HepG2 (cell line): ENCODE results near the gene GDE1. TPM values are rescaled to one million over a fixed set of nuclear protein-coding genes. Genes with fewer than 3 reads are reported as not detected.
A peak's percentile ranks its signal among the peaks of the same experiment; 100 is the strongest.

Source experiments
- ATAC-seq: fragments of 200-7000 bp; cut with Tn5 transposase; 3 replicates; pipeline ENCODE4 v1.9.1; 2020; ENCODE audit warnings: mild to moderate bottlenecking, moderate library complexity
- Bru-seq: library from RNA; stranded (reverse); fragments of 400-500 nt; gene quantifications from one replicate; lab custom pipeline; 2021; lab: Mats Ljungman, UMichigan
- BruChase-seq, 2 experiments: library from RNA; stranded (reverse); fragments of 400-500 nt; gene quantifications; one replicate each; lab custom pipeline; 2021; lab: Mats Ljungman, UMichigan
- BruUV-seq: library from RNA; stranded (reverse); fragments of 400-500 nt; replicated peaks from 2 replicates; lab custom pipeline; 2021; lab: Mats Ljungman, UMichigan
- CTCF ChIA-PET: fragments of 300-600 bp; formaldehyde crosslinking; extraction: SDS; loops from one replicate; lab custom pipeline; 2021; ENCODE audit warnings: low total read pairs, inconsistent platforms, low intra/inter-chr PET ratio; lab: Yijun Ruan, JAX
- POLR2A ChIA-PET: fragments of 350-600 bp; sonication (Branson Sonifier 250); formaldehyde crosslinking; loops from one replicate; lab custom pipeline; 2020; ENCODE audit warnings: antibody characterized with exemption, inconsistent platforms; lab: Yijun Ruan, JAX
- DNase-seq: peaks from one replicate; pipeline ENCODE4 v3.0.0-alpha.2; 2015; ENCODE audit warnings: low spot score
- FAIRE-seq: peaks from 3 replicates; lab custom pipeline; 2011; peaks lifted over from hg19 to GRCh38; lab: Jason Lieb, UNC
- H2AFZ ChIP-seq: one replicate; pipeline ENCODE4 v1.6.1; 2011; ENCODE audit warnings: low read length, inconsistent platforms
- H3K27ac ChIP-seq: fragments of 300-600 bp; 3 replicates; pipeline ENCODE4 v1.8.0; 2011; ENCODE audit warnings: mixed run types, mild to moderate bottlenecking, mixed read lengths, low read length, inconsistent platforms; ENCODE audit not compliant: insufficient read depth; ENCODE audit errors: extremely low read length
- H3K27me3 ChIP-seq, 2 experiments: fragments of 200-600 bp in 1 of 2; 2 replicates in 1 of 2; 3 replicates in 1 of 2; pipeline versions ENCODE4 v1.6.0 to v1.8.0; 2011; ENCODE audit warnings: low read length in 2 of 2, mild to moderate bottlenecking in 2 of 2, moderate library complexity in 2 of 2, inconsistent platforms in 1 of 2; ENCODE audit not compliant: insufficient read depth in 2 of 2, control insufficient read depth in 1 of 2
- H3K36me3 ChIP-seq, 2 experiments: fragments of 200-600 bp in 1 of 2; replicated peaks in 1 of 2; 2 replicates in 1 of 2; 3 replicates in 1 of 2; pipeline versions ENCODE4 v1.5.1 to v1.8.0; 2011; ENCODE audit warnings: low read length in 2 of 2, inconsistent platforms in 1 of 2; ENCODE audit not compliant: insufficient read depth in 2 of 2, control insufficient read depth in 1 of 2
- H3K4me1 ChIP-seq: 2 replicates; pipeline ENCODE4 v1.5.1; 2012; ENCODE audit warnings: low read length, inconsistent platforms; ENCODE audit not compliant: insufficient read depth
- H3K4me2 ChIP-seq: 2 replicates; pipeline ENCODE4 v1.6.0; 2011; ENCODE audit warnings: low read depth, low read length, inconsistent platforms
- H3K4me3 ChIP-seq, 3 experiments: fragments of 200-600 bp in 1 of 3; sonication (generic), shearing (Covaris generic) in 1 of 3; replicated peaks in 1 of 3; 2 replicates each; pipeline ENCODE4 v1.5.1; 2011 to 2016; ENCODE audit warnings: low read length in 3 of 3, inconsistent platforms in 2 of 3, low read depth in 2 of 3, mild to moderate bottlenecking in 2 of 3, control low read depth in 1 of 3, mixed read lengths in 1 of 3; ENCODE audit not compliant: insufficient read depth in 1 of 3
- H3K79me2 ChIP-seq: one replicate; pipeline ENCODE4 v1.6.1; 2011; ENCODE audit warnings: low read length, inconsistent platforms; ENCODE audit not compliant: insufficient read depth
- H3K9ac ChIP-seq: 2 replicates; pipeline ENCODE4 v1.6.0; 2011; ENCODE audit warnings: mild to moderate bottlenecking, low read depth, low read length, inconsistent platforms; ENCODE audit not compliant: insufficient read depth
- H3K9me3 ChIP-seq: 2 replicates; pipeline ENCODE4 v1.5.1; 2012; ENCODE audit warnings: mild to moderate bottlenecking, low read length
- H4K20me1 ChIP-seq: 2 replicates; pipeline ENCODE4 v1.6.0; 2011; ENCODE audit warnings: inconsistent platforms, mild to moderate bottlenecking, low read length, moderate library complexity; ENCODE audit not compliant: insufficient read depth
- ESRRA ChIP-seq: sonication (generic); formaldehyde crosslinking; IDR thresholded peaks from 2 replicates; pipeline ENCODE4 v1.5.1; 2020; ENCODE audit warnings: mild to moderate bottlenecking, low read depth, missing genetic modification reagents
- PHF21A ChIP-seq: sonication (generic); formaldehyde crosslinking; IDR thresholded peaks from 2 replicates; pipeline ENCODE4 v1.5.0; 2020; ENCODE audit warnings: mild to moderate bottlenecking, missing genetic modification reagents
- SMARCC2 ChIP-seq: fragments of 450-650 bp; IDR thresholded peaks from 2 replicates; pipeline ENCODE4 v1.6.1; 2017; ENCODE audit warnings: antibody characterized with exemption, mild to moderate bottlenecking
- TFDP1 ChIP-seq: IDR thresholded peaks from 2 replicates; pipeline ENCODE4 v1.6.1; 2016; ENCODE audit warnings: missing compliant biosample characterization, missing genetic modification reagents, borderline replicate concordance
- ZKSCAN5 ChIP-seq: sonication (generic); formaldehyde crosslinking; IDR thresholded peaks from 2 replicates; pipeline ENCODE4 v1.5.1; 2020; ENCODE audit warnings: mild to moderate bottlenecking, missing genetic modification reagents
- ZSCAN29 ChIP-seq: sonication (generic); formaldehyde crosslinking; conservative IDR thresholded peaks from 2 replicates; pipeline ENCODE4 v1.4.0; 2020; ENCODE audit warnings: mild to moderate bottlenecking, missing genetic modification reagents
- WGBS: methylation state at CpG from one replicate; pipeline ENCODE4 v1.1.6; 2017; ENCODE audit warnings: low lambda C conversion rate; 5-methylcytosine and 5-hydroxymethylcytosine counted together
- in situ Hi-C: cut with HindIII; loops from 2 replicates; pipeline ENCODE4 v1.10.0; 2017; ENCODE audit warnings: low pct_unique_long_range_greater_than_20kb; ENCODE audit not compliant: extremely low pct_ligation_motif_present
- intact Hi-C: fragments of 100-400 bp; cut with micrococcal nuclease; formaldehyde crosslinking; loops from one replicate; pipeline ENCODE4 v1.10.0; 2022; ENCODE audit not compliant: unreplicated experiment
- long read RNA-seq, 2 experiments: library from RNA in 1 of 2; library from polyadenylated mRNA in 1 of 2; stranded (forward) in 1 of 2; unstranded in 1 of 2; transcript quantifications; one replicate each; pipeline ENCODE4 v2.0.0, GENCODE V29; 2019 to 2022
- polyA minus RNA-seq, 3 experiments: library from RNA; depleted of rRNA, polyadenylated mRNA; stranded (reverse); fragments of >200 nt; gene quantifications; 2 replicates each; pipeline ENCODE4 v1.2.3, GENCODE V29; 2011; ENCODE audit warnings: low replicate concordance in 1 of 3
- polyA plus RNA-seq, 8 experiments: library from polyadenylated mRNA; depleted of rRNA in 3 of 8; stranded (reverse) in 7 of 8; unstranded in 1 of 8; fragments of >200 nt; fragmentation: Illumina TruSeq in 4 of 8; extraction: Trizol in 4 of 8; gene quantifications; 2 replicates each; pipeline versions ENCODE4 v1.2.1 to v1.2.3, GENCODE V29; 2011 to 2016; ENCODE audit warnings: low read depth in 4 of 8, missing spikeins in 1 of 8, mixed read lengths in 1 of 8; ENCODE audit not compliant: insufficient read depth in 1 of 8
- total RNA-seq, 5 experiments: library from RNA; depleted of rRNA; stranded (reverse); fragments of >200 nt; fragmentation: Illumina TruSeq; extraction: Trizol; gene quantifications; 2 replicates each; pipeline ENCODE4 v1.2.3, GENCODE V29; 2016; ENCODE audit warnings: low read depth in 1 of 5
- TF ChIP-seq, protein P1 (sequence below): IDR thresholded peaks from 2 replicates; pipeline ENCODE4 v1.6.1; 2016; ENCODE audit warnings: low read depth, missing genetic modification reagents, missing compliant biosample characterization

GDE1 gene, protein sequence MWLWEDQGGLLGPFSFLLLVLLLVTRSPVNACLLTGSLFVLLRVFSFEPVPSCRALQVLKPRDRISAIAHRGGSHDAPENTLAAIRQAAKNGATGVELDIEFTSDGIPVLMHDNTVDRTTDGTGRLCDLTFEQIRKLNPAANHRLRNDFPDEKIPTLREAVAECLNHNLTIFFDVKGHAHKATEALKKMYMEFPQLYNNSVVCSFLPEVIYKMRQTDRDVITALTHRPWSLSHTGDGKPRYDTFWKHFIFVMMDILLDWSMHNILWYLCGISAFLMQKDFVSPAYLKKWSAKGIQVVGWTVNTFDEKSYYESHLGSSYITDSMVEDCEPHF
- 55.1 and 59.0 TPM in 2 replicates for total RNA-seq (2016; rRNA removed; fragmentation: Illumina TruSeq; extraction: Trizol)
- 52.9 and 57.5 TPM in 2 replicates for total RNA-seq (2016; cell fraction: cytosol; rRNA removed; fragmentation: Illumina TruSeq; extraction: Trizol; ENCODE audit: low read depth)
- 45.6 and 63.3 TPM in 2 replicates for total RNA-seq (2016; cell fraction: insoluble cytoplasmic fraction; rRNA removed; fragmentation: Illumina TruSeq; extraction: Trizol)
- 123 and 138 TPM in 2 replicates for total RNA-seq (2016; cell fraction: membrane; rRNA removed; fragmentation: Illumina TruSeq; extraction: Trizol)
- 45.2 and 50.8 TPM in 2 replicates for total RNA-seq (2016; cell fraction: nucleus; rRNA removed; fragmentation: Illumina TruSeq; extraction: Trizol)
- 35.9 and 38.9 TPM in 2 replicates for polyA plus RNA-seq (2011; rRNA removed)
- polyA plus RNA-seq (2011; cell fraction: cytosol; rRNA removed), result 27.6 and 46.5 TPM in 2 replicates
- 10.9 and 16.7 TPM in 2 replicates for polyA plus RNA-seq (2011; cell fraction: nucleus; rRNA removed)
- polyA plus RNA-seq (2012), result 89.0 and 119 TPM in 2 replicates
- 80.4 and 81.8 TPM in 2 replicates for polyA plus RNA-seq (2016; cell fraction: cytosol; fragmentation: Illumina TruSeq; extraction: Trizol; ENCODE audit: low read depth)
- polyA plus RNA-seq (2016; cell fraction: insoluble cytoplasmic fraction; fragmentation: Illumina TruSeq; extraction: Trizol; ENCODE audit: low read depth), result 50.5 and 58.3 TPM in 2 replicates
- 115 and 129 TPM in 2 replicates for polyA plus RNA-seq (2016; cell fraction: membrane; fragmentation: Illumina TruSeq; extraction: Trizol; ENCODE audit: low read depth)
- polyA plus RNA-seq (2016; cell fraction: nucleus; fragmentation: Illumina TruSeq; extraction: Trizol; ENCODE audit: insufficient read depth, low read depth), result 61.2 and 70.9 TPM in 2 replicates
- 12.3 and 18.4 TPM in 2 replicates for polyA minus RNA-seq (2011; rRNA and poly(A)+ RNA removed; ENCODE audit: low replicate concordance)
- polyA minus RNA-seq (2011; cell fraction: cytosol; rRNA and poly(A)+ RNA removed), result 24.4 and 28.3 TPM in 2 replicates
- polyA minus RNA-seq (2011; cell fraction: nucleus; rRNA and poly(A)+ RNA removed), result 15.5 and 36.3 TPM in 2 replicates
- Bru-seq, nascent RNA, result percentile 77 among the genes with signal in this experiment
- BruChase-seq, experiment 1, labeled RNA remaining after a 6-hour chase, result percentile 87 among the genes with signal in this experiment
- BruChase-seq, experiment 2, labeled RNA remaining after a 2-hour chase, result percentile 74 among the genes with signal in this experiment
- long read RNA-seq, experiment 1, transcript GDE1-203 (6 exons, 2,238 nt), result minor isoform, 14 of 103 reads
- long read RNA-seq, experiment 1, transcript GDE1-201 (6 exons, 2,958 nt), result major isoform, 78 of 103 reads
- long read RNA-seq, experiment 1, partial matches to known transcripts, result 7 of 103 reads
- long read RNA-seq, experiment 1, other reads (novel, unspliced or antisense), result 2 of 103 reads
- long read RNA-seq, experiment 2, transcript GDE1-202 (2 exons, 769 nt), result minor isoform, 7 of 147 reads
- long read RNA-seq, experiment 2, transcript GDE1-203 (6 exons, 2,238 nt), result minor isoform, 8 of 147 reads
- long read RNA-seq, experiment 2, transcript GDE1-201 (6 exons, 2,958 nt), result major isoform, 91 of 147 reads
- long read RNA-seq, experiment 2, partial matches to known transcripts, result 8 of 147 reads
- long read RNA-seq, experiment 2, other reads (novel, unspliced or antisense), result 33 of 147 reads

- peak within 1 kb of the TSS; percentile 90 for H3K4me2 ChIP-seq
- H3K27ac ChIP-seq, result peak within 1 kb of the TSS; percentile 64
- ATAC-seq, result peak; percentile 86
- H2AFZ ChIP-seq, result peak within 1 kb of the TSS; percentile 62
- H3K4me3 ChIP-seq, result peak within 1 kb of the TSS; percentile 94 to 100 (median 95)
- no peaks in the 10 kb centered on the region; a peak in 1 of 5 replicates for H3K27me3 ChIP-seq
- FAIRE-seq, result peak; percentile 55
- no TSS peak for BruUV-seq
- peaks cover 64% of the 10 kb centered on the region for H3K4me1 ChIP-seq
- peak; percentile 93 for DNase-seq
- peaks cover 4 to 8% of the 10 kb centered on the region in 2 experiments; a peak in 3 of 5 replicates for H3K36me3 ChIP-seq
- no peaks in the 10 kb centered on the region for H4K20me1 ChIP-seq
- ChIA-PET CTCF (no interaction called here), POLR2A (interaction anchor here (0.8 to 0.9 kb wide), 2 partner anchors 20 to 427 kb away, joined by 3 read pairs; no protein-coding TSS in a partner anchor)
- intact Hi-C loops, result loop anchor here (2.0 to 10.0 kb wide), 2 partner anchors 33 to 727 kb away; partner anchors contain the start of genes RPS15A and VPS35L
- peak within 1 kb of the TSS; percentile 84 for H3K9ac ChIP-seq
- H3K79me2 ChIP-seq, result peaks cover 46% of the 10 kb centered on the region
- in situ Hi-C loops, result no loop called here
- no peaks in the 10 kb centered on the region for H3K9me3 ChIP-seq
- WGBS, result under 1% methylated on average over 50 of the region's 62 CpGs
- TF ChIP-seq ESRRA (CRISPR knock-in tag) (no peak; the same call in 1 of the 2 replicates), ZSCAN29 (peak; percentile 48; the same call in 1 of the 2 replicates), PHF21A (CRISPR knock-in tag) (peak; percentile 16; the same call in 1 of the 2 replicates), ZKSCAN5 (CRISPR knock-in tag) (0 out of 2 replicates have a peak, but pooled peaks have one; percentile 35), TFDP1 (CRISPR knock-in tag) (peak; percentile 42), SMARCC2 (no peak)
- TF ChIP-seq, protein P1, sequence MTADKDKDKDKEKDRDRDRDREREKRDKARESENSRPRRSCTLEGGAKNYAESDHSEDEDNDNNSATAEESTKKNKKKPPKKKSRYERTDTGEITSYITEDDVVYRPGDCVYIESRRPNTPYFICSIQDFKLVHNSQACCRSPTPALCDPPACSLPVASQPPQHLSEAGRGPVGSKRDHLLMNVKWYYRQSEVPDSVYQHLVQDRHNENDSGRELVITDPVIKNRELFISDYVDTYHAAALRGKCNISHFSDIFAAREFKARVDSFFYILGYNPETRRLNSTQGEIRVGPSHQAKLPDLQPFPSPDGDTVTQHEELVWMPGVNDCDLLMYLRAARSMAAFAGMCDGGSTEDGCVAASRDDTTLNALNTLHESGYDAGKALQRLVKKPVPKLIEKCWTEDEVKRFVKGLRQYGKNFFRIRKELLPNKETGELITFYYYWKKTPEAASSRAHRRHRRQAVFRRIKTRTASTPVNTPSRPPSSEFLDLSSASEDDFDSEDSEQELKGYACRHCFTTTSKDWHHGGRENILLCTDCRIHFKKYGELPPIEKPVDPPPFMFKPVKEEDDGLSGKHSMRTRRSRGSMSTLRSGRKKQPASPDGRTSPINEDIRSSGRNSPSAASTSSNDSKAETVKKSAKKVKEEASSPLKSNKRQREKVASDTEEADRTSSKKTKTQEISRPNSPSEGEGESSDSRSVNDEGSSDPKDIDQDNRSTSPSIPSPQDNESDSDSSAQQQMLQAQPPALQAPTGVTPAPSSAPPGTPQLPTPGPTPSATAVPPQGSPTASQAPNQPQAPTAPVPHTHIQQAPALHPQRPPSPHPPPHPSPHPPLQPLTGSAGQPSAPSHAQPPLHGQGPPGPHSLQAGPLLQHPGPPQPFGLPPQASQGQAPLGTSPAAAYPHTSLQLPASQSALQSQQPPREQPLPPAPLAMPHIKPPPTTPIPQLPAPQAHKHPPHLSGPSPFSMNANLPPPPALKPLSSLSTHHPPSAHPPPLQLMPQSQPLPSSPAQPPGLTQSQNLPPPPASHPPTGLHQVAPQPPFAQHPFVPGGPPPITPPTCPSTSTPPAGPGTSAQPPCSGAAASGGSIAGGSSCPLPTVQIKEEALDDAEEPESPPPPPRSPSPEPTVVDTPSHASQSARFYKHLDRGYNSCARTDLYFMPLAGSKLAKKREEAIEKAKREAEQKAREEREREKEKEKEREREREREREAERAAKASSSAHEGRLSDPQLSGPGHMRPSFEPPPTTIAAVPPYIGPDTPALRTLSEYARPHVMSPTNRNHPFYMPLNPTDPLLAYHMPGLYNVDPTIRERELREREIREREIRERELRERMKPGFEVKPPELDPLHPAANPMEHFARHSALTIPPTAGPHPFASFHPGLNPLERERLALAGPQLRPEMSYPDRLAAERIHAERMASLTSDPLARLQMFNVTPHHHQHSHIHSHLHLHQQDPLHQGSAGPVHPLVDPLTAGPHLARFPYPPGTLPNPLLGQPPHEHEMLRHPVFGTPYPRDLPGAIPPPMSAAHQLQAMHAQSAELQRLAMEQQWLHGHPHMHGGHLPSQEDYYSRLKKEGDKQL (CRISPR knock-in tag), result 0 out of 2 replicates have a peak, but pooled peaks have one; percentile 52
Measured at GRCh38 chr16:19521471-19522396, at the start of gene GDE1. TSS of gene GDE1 (minus strand) at chr16:19522098. CDS start at chr16:19521964, 134 bp downstream.
